Middle frontal gyrus (tissue), 1 donor: Measurements from ENCODE around the gene FMN2.
"Not testable (repeated sequence)": the region's sequence is repeated elsewhere in the genome, so short reads cannot be mapped to it uniquely, and the experiment has no call there.

ENCODE experiments used
- DNase-seq: peaks from one replicate; pipeline ENCODE4 v3.0.0-alpha.2; 2015; ENCODE audit warnings: low spot score; ENCODE audit errors: extremely low spot score

FMN2 gene

DNA sequence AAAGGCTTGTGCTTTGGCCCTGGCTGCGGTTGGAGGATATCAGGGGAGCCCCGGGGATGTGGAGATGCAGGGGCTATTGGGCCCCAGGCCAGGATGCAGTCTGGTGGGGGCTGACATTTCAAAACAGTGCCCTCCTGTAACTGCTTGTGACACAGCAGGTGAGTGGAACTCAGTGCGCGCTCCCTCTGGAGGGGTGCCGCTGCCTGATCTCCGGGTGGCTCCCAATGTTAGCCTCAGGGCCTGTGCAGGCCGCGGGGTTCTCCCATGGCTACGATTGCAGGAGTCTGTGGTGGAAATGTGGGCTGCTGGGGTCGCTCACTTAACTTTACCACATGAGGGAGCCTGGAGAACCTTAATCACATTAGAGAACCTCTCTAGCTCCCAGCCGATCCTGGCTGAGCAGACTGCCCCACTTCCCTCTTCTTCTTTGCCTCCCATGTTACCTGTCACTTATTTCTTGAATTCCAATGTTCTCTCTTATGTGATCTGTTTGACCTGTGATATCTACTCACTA is 163.2 kb downstream of the FMN2 start:
- DNase-seq: no peak

DNA sequence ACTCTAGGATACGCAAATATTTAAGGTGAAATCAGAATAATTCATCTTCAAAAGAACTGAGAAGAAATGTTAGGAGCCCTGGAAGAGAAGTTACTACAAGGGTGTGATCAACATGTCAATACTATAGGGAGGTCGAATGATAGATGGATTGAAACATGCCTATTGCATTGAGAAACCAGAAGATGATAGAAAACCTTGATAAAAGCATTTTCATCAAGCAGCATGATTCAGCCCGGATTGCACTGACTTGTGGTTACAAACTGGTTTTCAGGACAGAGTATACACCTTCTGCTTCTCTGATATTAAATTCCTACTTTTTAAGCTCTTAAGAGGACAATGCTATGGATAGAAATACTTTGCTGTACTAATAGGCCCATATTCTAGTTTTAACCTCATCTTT is 164.2 kb downstream of the FMN2 start:
- no peak for DNase-seq

DNA sequence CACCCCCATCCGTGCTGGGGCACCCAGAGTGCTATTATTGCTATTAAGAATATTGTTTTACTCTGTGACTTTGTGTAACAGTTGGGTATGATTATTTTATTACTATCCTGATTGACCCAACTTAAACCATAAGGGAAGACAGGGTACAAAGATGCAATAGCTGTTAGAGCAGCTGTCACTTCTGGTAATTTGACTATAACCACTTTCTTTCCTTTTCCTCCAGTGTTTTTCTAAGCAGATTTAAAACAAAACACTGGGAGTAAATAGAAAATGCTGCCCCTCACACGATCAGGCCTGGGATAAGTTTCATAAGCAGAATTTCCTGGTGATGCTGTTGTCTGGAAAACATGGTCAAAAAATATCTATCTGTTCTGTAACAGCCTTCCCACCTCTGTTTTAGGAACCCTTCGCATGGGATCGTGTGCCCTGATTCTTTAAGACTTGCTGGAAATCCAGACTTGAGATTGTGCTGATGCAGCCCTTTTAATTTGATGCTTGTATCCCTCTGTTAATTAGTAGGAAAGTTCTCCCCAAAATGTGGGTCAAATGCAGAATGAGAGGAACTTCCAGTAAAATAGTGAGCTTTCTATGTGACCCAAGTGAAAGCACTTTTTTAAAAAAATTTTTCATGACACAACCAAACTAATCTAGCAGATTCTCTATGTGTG is 165.3 kb downstream of the FMN2 start:
- DNase-seq: no peak

DNA sequence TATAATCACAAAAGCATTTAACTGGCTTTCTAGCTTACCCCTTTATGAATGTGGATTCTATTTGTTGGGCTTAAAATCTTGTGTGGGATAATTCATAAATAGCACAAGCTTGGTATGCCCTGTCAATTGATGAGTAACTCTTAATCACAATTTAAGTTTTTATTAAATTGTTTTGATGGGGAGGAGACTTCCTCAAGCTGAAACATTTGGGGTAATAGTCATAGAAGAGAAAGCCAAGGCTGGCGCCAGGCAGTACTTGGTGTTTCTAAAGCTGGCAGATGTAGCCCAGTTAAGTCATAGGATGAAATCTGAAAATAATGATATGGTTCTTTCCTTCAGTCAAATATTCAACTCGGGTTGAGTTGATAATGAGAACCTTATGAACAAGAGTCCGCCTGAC is 167.2 kb downstream of the FMN2 start:
- DNase-seq: no peak

DNA sequence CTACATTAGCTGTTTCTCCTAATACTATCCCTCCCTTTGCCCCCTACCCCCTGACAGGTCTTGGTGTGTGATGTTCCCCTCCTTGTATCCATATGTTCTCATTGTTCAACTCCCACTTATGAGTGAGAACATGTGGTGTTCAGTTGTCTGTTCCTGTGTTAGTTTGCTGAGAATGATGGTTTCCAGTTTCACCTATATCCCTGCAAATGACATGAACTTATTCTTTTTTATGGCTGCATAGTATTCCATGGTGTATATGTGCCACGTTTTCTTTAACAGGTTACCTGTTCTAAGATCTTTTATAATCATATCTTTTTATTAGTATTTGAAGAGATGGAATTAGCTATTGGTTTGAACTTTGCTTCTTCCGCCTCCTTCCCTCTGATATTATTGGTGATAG is 172.8 kb downstream of the FMN2 start:
- not testable (repeated sequence) for DNase-seq

DNA sequence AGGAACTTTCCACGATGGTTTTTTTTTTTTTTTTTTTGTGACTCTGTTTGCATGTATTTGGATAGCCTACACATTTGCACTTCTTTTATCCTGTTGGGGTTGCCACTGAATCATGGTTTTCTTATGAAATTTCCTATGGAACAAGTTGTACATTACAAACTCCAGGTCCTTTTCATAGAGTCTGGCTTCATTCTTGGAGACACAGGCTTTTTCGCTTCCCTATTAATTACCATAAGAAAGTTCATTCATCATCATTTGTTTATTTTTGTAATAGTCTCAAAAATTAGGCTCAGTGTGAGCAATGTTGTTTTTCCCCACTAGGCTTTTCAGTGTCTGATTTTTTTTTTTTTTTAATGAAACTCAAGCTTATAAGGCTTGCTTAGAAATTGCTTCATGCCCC is 179.4 kb downstream of the FMN2 start:
- DNase-seq: no peak

DNA sequence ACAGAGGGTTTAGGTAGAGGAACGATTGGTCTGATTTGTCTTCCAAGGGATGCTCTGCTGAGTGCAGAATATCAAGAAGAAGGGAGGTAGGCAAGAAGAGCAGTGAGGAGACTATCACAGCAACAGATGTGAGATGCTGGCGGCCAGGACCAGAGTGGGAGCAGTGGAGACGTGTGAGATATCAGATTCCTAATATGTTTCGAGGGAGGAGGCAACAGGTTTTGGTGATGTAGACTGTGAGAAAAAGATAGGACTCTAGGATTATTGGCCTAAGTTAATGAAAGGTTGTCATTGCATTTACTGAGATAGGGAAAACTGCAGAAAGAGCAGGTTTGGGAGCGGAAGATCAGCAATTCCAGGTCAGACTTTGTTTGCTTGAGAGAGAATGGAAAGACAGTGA is 182.9 kb downstream of the FMN2 start:
- DNase-seq: no peak

DNA sequence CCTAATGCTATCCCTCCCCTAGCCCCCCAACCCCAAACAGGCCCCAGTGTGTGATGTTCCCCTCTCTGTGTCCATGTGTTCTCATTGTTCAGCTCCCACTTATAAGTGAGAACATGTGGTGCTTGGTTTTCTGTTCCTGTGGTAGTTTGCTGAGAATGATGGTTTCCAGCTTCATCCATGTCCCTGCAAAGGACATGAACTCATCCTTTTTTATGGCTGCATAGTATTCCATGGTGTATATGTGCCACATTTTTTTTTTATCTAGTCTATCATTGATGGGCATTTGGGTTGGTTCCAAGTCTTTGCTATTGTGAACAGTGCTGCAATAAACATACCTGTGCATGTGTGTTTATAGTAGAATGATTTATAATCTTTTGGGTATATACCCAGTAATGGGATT is 183.5 kb downstream of the FMN2 start:
- not testable (repeated sequence) for DNase-seq

DNA sequence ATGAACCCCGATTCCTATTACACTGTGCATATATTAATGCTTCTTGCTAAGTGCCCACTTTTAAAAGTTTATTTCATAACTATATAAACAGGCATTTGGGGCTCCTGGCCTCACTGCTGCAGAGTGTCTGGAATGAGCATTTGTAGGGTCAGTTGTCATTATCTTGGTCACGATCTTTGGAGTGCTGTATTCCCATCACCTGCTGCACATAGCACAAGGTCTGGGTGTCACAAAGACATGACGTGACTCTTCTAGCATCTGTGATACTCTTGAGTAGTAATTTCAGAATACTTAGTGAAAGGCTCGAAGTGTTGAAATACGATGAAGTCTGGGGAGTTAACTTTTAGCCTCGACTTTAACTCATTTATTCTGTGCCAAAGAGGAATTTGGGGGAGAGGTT is 186.4 kb downstream of the FMN2 start:
- DNase-seq: no peak

DNA sequence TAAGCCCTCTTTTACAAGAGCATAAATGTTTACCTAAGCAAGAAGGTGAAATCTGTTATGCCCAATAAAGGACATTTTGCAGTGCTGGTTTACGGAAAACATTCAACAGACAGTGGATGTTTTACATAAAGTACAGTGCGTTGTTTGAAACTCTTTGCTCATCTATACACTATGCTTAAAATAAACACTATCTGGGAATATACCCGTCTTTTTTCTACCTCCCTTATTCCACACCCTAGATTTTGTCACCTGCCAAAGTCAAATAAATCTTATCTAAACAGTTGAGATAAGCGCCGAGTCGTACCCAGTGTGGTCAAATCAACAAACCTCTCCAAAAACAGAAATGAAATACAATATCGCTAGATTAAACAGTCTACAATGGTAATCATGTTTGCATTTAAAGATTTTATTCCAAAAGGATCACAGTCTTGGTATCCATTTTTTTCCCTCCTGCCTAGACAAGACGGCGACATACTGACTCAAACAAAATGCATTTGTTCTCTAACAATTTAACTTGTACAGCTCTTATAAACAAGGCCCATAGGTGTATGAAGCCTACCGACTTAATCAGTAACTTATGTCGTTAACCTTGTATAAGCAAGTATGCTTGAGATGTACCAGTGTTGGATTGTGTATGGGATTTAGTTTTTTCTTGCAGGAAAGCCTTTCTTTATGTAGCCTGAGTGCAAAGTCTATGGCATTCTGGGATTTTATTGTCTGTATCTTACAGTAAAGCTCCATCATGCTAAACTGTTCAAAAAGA is 189.1 kb downstream of the FMN2 start:
- DNase-seq: no peak

DNA sequence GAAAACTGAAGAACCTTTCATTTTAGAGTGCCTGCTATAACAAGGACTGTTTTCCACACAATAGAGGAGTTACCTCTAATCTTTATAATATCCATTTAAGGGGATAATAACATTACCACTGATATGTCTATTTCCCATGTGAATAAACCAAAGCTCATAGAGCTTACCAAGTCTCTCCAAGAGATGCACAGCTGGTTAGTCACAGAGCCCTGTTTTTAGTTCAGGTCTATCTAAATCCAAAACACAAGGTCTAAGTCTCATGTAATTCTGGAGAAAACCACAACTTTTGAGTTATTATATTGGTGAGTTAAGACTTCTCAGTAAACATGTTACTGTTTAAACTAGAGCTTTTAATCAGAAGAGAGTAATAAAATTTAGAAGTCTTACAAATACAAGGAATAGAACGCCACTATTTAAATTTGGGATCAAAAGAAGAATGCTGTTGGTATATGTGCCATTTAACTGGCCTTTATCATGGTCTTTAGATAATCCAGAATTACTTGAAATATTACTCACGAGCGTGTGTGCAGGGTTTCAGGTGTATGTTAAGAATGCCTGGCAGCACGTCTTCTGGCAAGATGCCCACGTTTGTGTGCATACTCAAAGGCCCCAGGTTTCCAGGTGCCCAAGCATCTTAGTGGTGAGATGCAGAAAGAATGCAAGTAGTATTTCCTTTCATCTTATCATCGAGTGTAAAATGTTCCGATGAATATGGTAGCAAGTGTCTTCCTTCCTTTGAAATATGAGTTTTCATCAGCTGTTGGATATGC is 190.6 kb downstream of the FMN2 start:
- DNase-seq: no peak

DNA sequence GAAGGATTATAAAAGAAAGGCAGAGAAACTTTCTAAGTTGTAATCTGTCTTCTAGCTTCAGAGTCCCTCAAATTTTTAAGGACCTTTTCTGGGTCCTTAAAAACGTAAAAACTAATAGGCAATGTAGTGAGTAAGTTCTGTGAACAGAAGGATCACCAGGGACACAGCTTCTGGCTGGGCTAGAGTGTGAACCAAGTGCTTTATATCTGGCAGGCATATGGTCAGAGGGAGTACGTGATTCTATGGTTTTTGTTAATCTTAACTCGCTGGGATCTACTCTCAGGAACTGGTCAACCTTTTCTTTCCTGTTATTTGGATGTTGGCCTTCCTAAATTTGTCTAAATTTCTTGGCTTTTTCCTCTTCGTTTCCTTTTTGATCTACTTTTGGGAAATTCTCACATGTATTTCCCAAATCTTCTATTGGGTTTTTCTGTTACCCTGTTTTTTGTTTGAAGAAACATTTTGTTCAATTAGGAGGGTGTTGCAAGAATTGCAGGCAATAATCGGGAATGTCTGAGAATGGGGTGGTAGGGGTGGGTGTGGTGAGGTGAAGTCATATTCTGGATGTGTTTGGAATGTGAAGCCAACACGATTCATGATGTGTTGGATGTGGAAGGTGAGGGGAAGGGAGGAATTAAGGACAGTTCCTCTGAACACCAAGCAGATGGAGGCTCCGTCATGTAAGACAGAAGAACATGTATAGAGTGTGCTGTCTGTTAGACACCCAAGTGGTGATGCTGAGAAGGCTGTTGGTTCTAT is 193.2 kb downstream of the FMN2 start:
- DNase-seq: no peak

DNA sequence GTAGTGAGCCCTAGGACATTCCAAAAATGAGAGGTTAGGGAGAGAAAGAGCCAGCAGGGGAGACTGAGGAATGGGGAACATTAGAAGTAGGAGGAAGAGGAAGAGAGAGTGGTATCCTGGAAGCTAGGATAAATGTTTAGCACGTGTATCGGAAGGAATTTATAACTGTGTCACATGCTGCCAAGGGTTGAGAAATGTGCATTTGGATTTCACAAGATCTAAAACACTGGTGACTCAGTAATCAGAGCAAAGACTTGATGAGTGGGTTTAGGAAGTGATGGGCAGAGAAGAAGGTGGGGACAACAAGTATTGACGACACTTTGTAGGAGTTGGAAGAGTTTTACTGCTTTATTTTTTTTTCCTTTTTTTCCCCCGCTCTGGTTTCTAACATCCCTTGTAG is 193.9 kb downstream of the FMN2 start:
- no peak for DNase-seq

DNA sequence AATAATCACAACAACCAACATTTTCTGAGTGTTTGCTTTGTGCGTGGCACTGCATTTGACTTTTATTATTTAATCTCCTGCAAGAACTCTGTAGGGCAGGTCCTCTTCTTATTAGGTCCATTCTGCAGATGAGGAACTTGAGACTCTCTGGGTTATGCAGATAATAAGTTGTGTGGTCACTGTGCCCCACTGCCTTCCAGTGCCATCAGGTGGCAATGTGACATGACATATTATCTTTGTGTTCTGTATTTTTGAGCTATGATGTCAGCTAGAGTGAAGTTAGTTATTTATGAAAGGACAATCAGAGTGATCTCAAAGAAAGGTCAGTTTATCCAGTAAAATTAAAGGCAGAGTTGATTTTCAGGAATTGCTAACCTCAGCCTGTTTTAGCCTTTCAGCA is 196.0 kb downstream of the FMN2 start:
- no peak for DNase-seq

DNA sequence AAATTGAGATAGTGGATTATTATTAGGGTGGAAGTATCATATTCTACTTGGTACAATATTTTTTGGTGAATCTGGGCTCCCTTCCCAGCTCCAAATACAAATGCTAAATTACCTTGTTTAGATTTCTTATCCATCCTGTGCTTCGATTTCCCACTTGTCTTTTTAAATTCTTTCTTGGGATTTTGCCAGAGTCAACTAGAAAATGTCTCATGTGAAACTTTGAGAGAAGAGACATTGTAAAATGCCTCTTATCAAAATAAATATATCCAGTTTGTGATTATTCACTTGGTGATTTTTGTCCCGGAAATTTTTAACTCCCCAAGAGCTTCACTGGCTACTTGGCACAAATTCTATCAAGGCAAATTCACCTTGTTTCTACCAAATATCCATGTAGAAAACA is 202.0 kb downstream of the FMN2 start:
- DNase-seq: no peak

DNA sequence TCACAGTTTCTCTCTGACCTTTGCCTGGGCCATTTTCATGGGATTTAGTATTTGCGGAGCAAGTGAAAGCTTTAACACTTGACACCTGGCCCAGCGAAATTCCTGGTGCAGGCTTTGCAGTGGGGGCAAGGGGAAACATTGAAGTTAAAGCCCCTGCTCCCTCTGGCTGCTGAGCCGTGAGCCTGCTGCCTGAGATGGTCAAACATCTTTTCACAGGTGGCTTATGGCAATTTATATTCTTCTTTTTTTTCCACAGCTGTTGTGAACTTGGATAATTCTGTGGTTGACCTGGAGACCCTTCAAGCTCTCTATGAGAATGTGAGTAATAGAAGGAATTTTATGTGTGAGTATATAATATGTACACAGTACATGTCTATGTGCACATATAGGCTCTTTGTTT is 202.9 kb downstream of the FMN2 start:
- DNase-seq: no peak

DNA sequence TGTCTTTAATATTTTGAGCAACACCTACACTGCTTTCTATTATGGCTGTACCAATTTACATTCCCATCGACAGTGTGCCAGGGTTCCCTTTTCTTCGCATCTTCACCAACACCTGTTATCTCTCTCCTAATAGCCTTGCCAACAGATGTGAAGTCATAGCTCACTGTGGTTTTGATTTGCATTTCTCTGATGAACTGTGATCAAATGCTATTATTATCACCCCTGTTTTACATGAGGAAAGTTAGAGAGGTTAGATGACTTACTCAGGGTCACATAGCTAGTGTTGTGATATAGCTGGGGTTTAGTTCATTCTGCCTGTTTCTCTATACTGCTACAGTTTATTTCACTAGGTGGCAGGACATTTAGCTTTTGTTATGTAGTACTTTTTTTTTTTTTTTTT is 204.1 kb downstream of the FMN2 start:
- no peak for DNase-seq

DNA sequence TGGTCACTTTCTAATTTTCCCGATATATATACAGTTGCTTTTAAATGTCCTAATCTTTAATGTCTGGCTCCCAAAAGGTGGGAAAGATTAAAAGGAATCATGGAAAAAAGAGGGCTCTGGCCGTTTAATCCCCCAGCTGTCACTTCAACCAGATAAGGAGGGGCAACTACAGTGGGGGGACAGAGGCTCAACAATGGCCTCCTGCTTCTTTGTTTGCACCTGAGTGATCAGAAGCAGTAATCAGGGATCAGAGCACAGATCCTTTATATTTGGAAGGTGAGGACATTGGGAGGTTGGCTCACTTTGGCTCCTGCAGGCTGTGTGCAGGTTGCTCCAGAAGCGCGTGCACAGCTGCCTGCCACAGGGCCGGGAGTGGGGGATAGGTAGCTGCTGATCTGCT is 212.8 kb downstream of the FMN2 start:
- no peak for DNase-seq

DNA sequence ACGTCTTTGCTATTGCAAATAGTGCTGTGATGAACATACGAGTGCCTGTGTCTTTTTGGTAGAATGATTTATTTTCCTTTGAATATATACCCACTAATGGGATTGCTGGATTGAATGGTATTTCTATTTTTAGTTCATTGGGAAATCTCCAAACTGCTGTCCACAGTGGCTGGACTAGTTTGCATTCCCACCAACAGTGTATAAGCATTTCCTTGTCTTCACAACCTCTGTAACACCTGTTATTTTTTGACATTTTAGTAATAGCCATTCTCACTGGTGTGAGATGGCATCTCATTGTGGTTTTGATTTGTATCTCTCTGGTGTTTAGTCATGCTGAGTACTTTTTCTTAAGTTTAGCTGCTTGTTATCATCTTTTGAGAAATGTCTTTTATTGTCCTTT is 215.0 kb downstream of the FMN2 start:
- no peak for DNase-seq

DNA sequence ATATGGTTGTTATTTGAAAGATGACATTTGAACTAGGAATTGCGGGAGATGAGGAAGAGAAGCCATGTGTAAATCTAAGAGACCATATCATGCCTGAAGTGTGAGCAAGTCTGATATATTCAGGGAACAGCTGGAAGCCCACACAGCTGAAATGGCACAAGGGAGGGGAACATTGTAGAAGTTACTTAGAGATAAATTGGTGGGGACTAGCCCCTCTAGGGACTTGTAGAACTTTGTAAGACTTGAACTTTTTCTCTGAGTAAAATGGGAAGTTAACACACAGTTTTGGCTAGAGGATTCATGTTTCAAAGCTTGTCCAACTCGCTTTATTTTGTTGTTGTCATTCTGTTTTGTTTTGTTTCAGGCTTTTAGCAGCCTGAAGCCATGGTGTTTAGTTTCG is 216.4 kb downstream of the FMN2 start:
- DNase-seq: no peak

DNA sequence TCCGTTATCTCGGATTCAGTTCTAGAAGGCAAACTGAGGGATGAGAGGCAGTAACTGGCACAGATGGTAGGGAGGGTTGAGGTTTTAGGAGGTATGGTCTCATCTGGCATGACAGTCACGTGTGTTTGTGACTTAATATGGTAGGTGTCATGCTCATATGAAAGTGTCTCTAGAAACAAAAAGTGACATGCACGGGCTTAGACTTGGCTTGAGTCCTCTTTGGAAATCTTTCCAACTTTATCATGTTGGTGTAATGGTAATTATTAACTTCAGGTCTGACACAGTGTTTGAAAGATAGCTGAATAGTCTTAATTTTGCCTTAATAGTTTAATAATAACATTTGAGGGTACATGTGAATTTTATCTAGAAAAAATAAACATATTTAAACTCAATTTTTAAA is 218.1 kb downstream of the FMN2 start:
- no peak for DNase-seq
